Adrenal gland (tissue), 12 donors: ENCODE data around the gene RBM47. TPM values are rescaled to one million over a fixed set of nuclear protein-coding genes. Genes with fewer than 3 reads are reported as not detected.

Experiments used
- DNase-seq, 7 donors: peaks; one replicate each; pipeline ENCODE4 v3.0.0-alpha.2; 2019 to 2020
- H3K27ac ChIP-seq, 5 donors: fragments of 200-600 bp; sonication (generic) in 4 of 5; 1 replicate in 3 of 5; 2 replicates in 2 of 5; pipeline versions ENCODE4 v1.5.1 to v1.8.0; 2016 to 2020; ENCODE audit warnings: mild to moderate bottlenecking in 1 of 5
- H3K27me3 ChIP-seq: fragments of 200-600 bp; 2 replicates; pipeline ENCODE4 v1.8.0; 2021
- H3K36me3 ChIP-seq, 2 donors: fragments of 200-600 bp; replicated peaks in 1 of 2; 1 replicate in 1 of 2; 2 replicates in 1 of 2; pipeline versions ENCODE4 v1.5.1 to v1.8.0; 2018 to 2022
- H3K4me1 ChIP-seq, 2 donors: fragments of 200-600 bp; replicated peaks in 1 of 2; 1 replicate in 1 of 2; 2 replicates in 1 of 2; pipeline versions ENCODE4 v1.5.1 to v1.8.0; 2018 to 2021
- H3K4me3 ChIP-seq, 4 donors: fragments of 200-600 bp; sonication (generic) in 3 of 4; one replicate each; pipeline ENCODE4 v1.5.1; 2016 to 2018
- H3K9me3 ChIP-seq, 3 donors: fragments of 200-600 bp; sonication (generic) in 1 of 3; replicated peaks in 1 of 3; 1 replicate in 2 of 3; 2 replicates in 1 of 3; pipeline versions ENCODE4 v1.5.1 to v1.8.0; 2016 to 2021
- CTCF ChIP-seq, 6 experiments: fragments of 450-650 bp in 4 of 6; fragments of 200-600 bp in 2 of 6; sonication (generic) in 1 of 6; IDR thresholded peaks; 1 replicate in 5 of 6; 2 replicates in 1 of 6; pipeline versions ENCODE4 v1.5.1 to v1.8.0; 2016 to 2021; ENCODE audit warnings: antibody characterized with exemption in 6 of 6, mild to moderate bottlenecking in 2 of 6, moderate library complexity in 1 of 6
- POLR2A ChIP-seq, 2 donors: fragments of 450-650 bp; IDR thresholded peaks; one replicate each; pipeline ENCODE4 v1.6.1; 2017; ENCODE audit warnings: antibody characterized with exemption in 2 of 2, mild to moderate bottlenecking in 2 of 2, moderate library complexity in 1 of 2
- WGBS, 4 donors: extraction: QIAGEN DNeasy Blood & Tissue Kit in 2 of 4; methylation state at CpG; one replicate each; pipeline versions ENCODE4 v1.1.5 to v1.1.7; 2013 to 2017; 5-methylcytosine and 5-hydroxymethylcytosine counted together
- intact Hi-C, 2 donors: fragments of 100-400 bp; cut with DNase I; formaldehyde crosslinking; loops; one replicate each; pipeline versions ENCODE4 v1.14.1 to v1.15.0; 2022 to 2023
- polyA plus RNA-seq, 3 donors: library from polyadenylated mRNA; stranded (reverse); fragments of 200-250 nt in 2 of 3; fragments of 350-450 nt in 1 of 3; fragmentation: Illumina TruSeq in 1 of 3; extraction: RNeasy Lipid Tissue Mini Kit (QIAGEN cat#74804) in 1 of 3; gene quantifications; one replicate each; pipeline ENCODE4 v1.2.3, GENCODE V29; 2013 to 2014
- total RNA-seq, 9 donors: library from RNA; depleted of rRNA in 4 of 9; stranded (reverse); fragments of >200 nt in 4 of 9; fragments of 120-200 nt in 1 of 9; fragmentation: NEBNext Ultra II Directional in 1 of 9; extraction: Animal tissue kit (Norgen Biotek cat#: 25700) in 1 of 9; gene quantifications; one replicate each; pipeline versions ENCODE4 v1.1.0 to v1.2.4, GENCODE V29; 2013 to 2023
- donor health status: healthy with polysubstance abuse.
- donor health status: Bipolar disorder and iron deficiency.
- donor health status: DM: yes; HTN: yes; CAD: no.
- donor health status: DM: no; HTN: no; CAD: no.
- donor health status: DM: no; HTN: no; CAD: no.
- donor health status: DM: yes; HTN: yes; CAD: no.

The RBM47 gene
- total and polyA plus RNA-seq, 12 donors, result 25.7 to 370 (median 155) TPM

- 75 to 93% (median 80%) methylated on average over 8 of the region's 8 CpGs for WGBS, 4 donors
- H3K27me3 ChIP-seq, result no peaks in the 10 kb centered on the region
- TF ChIP-seq CTCF (IDR thresholded peaks at IDR 0.05) (no peak), POLR2A (IDR thresholded peaks at IDR 0.05) (no peak)
- H3K4me1 ChIP-seq, result peaks cover 7 to 9% of the 10 kb centered on the region in 2 donors
- intact Hi-C loops, result no loop called here
- H3K36me3 ChIP-seq, result no peaks in the 10 kb centered on the region
- no peak overlapping the region for H3K4me3 ChIP-seq
- DNase-seq, result no peak
- H3K9me3 ChIP-seq, result no peaks in the 10 kb centered on the region
- H3K27ac ChIP-seq, result no peak overlapping the region
These were observed 228.0 kb downstream of the RBM47 start for GRCh38 chr4:40401631-40402030.

- intact Hi-C loops, result no loop called here
- H3K4me3 ChIP-seq, result no peak overlapping the region
- no peaks in the 10 kb centered on the region for H3K27me3 ChIP-seq
- no peak overlapping the region for H3K27ac ChIP-seq
- DNase-seq, result no peak
- no peak for TF ChIP-seq POLR2A (IDR thresholded peaks at IDR 0.05)
- no peak for TF ChIP-seq CTCF (IDR thresholded peaks at IDR 0.05)
- H3K36me3 ChIP-seq, result no peaks in the 10 kb centered on the region
- H3K4me1 ChIP-seq, result peaks cover 12 to 15% of the 10 kb centered on the region in 2 donors
- H3K9me3 ChIP-seq, result no peaks in the 10 kb centered on the region
- WGBS, 4 donors, result 88 to 98% (median 93%) methylated on average over 6 of the region's 6 CpGs
These were observed 228.6 kb downstream of the RBM47 start for GRCh38 chr4:40401096-40401495.

GRCh38 chr4:40399578-40399977 lies 230.1 kb downstream of the RBM47 start:
- WGBS, 4 donors, result 90 to 97% (median 93%) methylated on average over 3 of the region's 3 CpGs
- Histone ChIP-seq H3K27ac (no peak overlapping the region), H3K27me3 (no peaks in the 10 kb centered on the region), H3K4me1 (peaks cover 6 to 8% of the 10 kb centered on the region in 2 donors), H3K4me3 (no peak overlapping the region), H3K36me3 (no peaks in the 10 kb centered on the region), H3K9me3 (no peaks in the 10 kb centered on the region)
- intact Hi-C loops, result no loop called here
- DNase-seq, result no peak
- TF ChIP-seq CTCF (IDR thresholded peaks at IDR 0.05) (no peak), POLR2A (IDR thresholded peaks at IDR 0.05) (no peak)

- WGBS, 4 donors, result 46 to 55% (median 53%) methylated on average over 7 of the region's 7 CpGs
- Histone ChIP-seq H3K27me3 (no peaks in the 10 kb centered on the region), H3K4me1 (peaks cover 6% of the 10 kb centered on the region in 2 donors), H3K4me3 (no peak overlapping the region), H3K27ac (peak overlapping the region in 4 of 5 donors; percentile 18 to 60 (median 37)), H3K36me3 (no peaks in the 10 kb centered on the region), H3K9me3 (no peaks in the 10 kb centered on the region)
- peak; percentile 71 to 91 (median 84) for DNase-seq
- TF ChIP-seq POLR2A (IDR thresholded peaks at IDR 0.05) (no peak), CTCF (IDR thresholded peaks at IDR 0.05) (no peak)
- intact Hi-C loops, result no loop called here
These were observed 233.5 kb downstream of the RBM47 start for GRCh38 chr4:40395908-40396793.
